Measurements from ENCODE around the gene CHST15. TPM values are rescaled to one million over a fixed set of nuclear protein-coding genes. Genes with fewer than 3 reads are reported as not detected.

Gene CHST15
- polyA plus RNA-seq, 1 donor from 2014 or later = 0.79 TPM

DNA sequence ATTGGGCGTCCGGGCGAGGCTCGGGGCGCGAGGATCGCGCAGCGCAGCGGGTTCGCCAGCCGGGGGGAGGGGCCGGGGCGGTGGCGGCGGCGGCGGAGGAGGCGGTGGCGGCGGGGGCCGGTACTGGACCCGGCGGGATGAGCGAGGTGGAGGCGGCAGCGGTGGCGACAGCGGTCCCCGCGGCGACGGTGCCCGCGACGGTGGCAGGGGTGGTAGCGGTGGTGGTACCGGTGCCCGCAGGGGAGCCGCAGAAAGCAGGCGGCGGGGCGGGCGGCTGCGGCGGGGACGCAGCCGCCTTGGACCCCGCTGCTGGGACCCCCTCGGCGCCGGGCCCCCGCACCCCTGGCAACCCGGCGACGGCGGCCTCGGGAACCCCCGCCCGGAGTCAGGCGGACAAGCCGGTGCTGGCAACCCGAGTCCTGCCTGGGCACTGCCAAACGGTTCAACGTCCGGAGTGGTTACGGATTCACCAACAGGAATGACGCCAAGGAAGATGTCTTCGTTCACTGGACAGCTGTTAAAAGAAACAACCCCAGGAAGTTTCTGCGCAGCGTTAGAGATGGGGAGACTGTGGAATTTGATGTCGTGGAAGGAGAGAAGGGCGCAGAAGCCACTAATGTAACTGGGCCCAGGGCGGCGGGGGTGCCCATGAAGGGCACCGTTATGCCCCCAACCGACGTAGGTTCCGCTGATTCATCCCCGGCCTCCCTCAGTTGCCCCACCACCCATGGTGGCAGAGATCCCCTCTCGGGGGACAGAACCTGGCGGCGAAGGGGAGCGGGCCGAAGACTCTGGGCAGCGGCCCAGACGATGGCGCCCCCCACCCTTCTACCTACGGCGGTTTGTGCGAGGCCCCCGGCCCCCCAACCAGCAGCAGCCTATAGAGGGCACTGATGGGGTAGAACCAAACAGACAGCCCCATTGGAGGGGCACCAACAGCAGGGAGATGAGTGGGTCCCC, 101.5 kb downstream of the CHST15 start:
- no peaks in the 10 kb centered on the region for H3K9me2 ChIP-seq (ENCODE audit: insufficient read depth, low read length)
- no peaks in the 10 kb centered on the region for H3F3A ChIP-seq (ENCODE audit: insufficient read depth, low read length, poor library complexity, severe bottlenecking)
- TF ChIP-seq EP300 (conservative IDR thresholded peaks at IDR 0.05; ENCODE audit: poor library complexity, severe bottlenecking) (no peak), SMC3 (conservative IDR thresholded peaks at IDR 0.05; ENCODE audit: poor library complexity) (no peak), POLR2AphosphoS5 (IDR thresholded peaks at IDR 0.05) (no peak), MXI1 (conservative IDR thresholded peaks at IDR 0.05; ENCODE audit: poor library complexity, severe bottlenecking) (no peak), RAD21 (conservative IDR thresholded peaks at IDR 0.05) (no peak), EZH2 (IDR thresholded peaks at IDR 0.05; ENCODE audit: borderline replicate concordance, insufficient read depth, low read length, poor library complexity, severe bottlenecking) (no peak)
- TF ChIP-seq, protein P1, sequence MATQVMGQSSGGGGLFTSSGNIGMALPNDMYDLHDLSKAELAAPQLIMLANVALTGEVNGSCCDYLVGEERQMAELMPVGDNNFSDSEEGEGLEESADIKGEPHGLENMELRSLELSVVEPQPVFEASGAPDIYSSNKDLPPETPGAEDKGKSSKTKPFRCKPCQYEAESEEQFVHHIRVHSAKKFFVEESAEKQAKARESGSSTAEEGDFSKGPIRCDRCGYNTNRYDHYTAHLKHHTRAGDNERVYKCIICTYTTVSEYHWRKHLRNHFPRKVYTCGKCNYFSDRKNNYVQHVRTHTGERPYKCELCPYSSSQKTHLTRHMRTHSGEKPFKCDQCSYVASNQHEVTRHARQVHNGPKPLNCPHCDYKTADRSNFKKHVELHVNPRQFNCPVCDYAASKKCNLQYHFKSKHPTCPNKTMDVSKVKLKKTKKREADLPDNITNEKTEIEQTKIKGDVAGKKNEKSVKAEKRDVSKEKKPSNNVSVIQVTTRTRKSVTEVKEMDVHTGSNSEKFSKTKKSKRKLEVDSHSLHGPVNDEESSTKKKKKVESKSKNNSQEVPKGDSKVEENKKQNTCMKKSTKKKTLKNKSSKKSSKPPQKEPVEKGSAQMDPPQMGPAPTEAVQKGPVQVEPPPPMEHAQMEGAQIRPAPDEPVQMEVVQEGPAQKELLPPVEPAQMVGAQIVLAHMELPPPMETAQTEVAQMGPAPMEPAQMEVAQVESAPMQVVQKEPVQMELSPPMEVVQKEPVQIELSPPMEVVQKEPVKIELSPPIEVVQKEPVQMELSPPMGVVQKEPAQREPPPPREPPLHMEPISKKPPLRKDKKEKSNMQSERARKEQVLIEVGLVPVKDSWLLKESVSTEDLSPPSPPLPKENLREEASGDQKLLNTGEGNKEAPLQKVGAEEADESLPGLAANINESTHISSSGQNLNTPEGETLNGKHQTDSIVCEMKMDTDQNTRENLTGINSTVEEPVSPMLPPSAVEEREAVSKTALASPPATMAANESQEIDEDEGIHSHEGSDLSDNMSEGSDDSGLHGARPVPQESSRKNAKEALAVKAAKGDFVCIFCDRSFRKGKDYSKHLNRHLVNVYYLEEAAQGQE (IDR thresholded peaks at IDR 0.05; ENCODE audit: borderline replicate concordance) = no peak
- TF ChIP-seq, protein P2, sequence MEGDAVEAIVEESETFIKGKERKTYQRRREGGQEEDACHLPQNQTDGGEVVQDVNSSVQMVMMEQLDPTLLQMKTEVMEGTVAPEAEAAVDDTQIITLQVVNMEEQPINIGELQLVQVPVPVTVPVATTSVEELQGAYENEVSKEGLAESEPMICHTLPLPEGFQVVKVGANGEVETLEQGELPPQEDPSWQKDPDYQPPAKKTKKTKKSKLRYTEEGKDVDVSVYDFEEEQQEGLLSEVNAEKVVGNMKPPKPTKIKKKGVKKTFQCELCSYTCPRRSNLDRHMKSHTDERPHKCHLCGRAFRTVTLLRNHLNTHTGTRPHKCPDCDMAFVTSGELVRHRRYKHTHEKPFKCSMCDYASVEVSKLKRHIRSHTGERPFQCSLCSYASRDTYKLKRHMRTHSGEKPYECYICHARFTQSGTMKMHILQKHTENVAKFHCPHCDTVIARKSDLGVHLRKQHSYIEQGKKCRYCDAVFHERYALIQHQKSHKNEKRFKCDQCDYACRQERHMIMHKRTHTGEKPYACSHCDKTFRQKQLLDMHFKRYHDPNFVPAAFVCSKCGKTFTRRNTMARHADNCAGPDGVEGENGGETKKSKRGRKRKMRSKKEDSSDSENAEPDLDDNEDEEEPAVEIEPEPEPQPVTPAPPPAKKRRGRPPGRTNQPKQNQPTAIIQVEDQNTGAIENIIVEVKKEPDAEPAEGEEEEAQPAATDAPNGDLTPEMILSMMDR (IDR thresholded peaks at IDR 0.05; ENCODE audit: poor library complexity, severe bottlenecking) = no peak
- no peak overlapping the region for H3K27ac ChIP-seq (ENCODE audit: low read length)
- H3K4me3 ChIP-seq (ENCODE audit: low read length) = no peak overlapping the region
- no peaks in the 10 kb centered on the region for H3K9me3 ChIP-seq (ENCODE audit: low read length)
- H4K20me1 ChIP-seq (ENCODE audit: insufficient read depth) = no peaks in the 10 kb centered on the region
- no peak overlapping the region for H3K4me2 ChIP-seq (ENCODE audit: low read length)
- no peak overlapping the region for H3K9ac ChIP-seq (ENCODE audit: low read length)
- peaks cover 11% of the 10 kb centered on the region for H3K27me3 ChIP-seq (ENCODE audit: insufficient read depth, low read depth, low read length)
- H3K36me3 ChIP-seq (ENCODE audit: insufficient read depth, low read length) = no peaks in the 10 kb centered on the region
- H3K79me2 ChIP-seq (replicated peaks; ENCODE audit: insufficient read depth, low read length) = no peaks in the 10 kb centered on the region
- no peak overlapping the region for H2AFZ ChIP-seq (ENCODE audit: low read depth, low read length)

DNA sequence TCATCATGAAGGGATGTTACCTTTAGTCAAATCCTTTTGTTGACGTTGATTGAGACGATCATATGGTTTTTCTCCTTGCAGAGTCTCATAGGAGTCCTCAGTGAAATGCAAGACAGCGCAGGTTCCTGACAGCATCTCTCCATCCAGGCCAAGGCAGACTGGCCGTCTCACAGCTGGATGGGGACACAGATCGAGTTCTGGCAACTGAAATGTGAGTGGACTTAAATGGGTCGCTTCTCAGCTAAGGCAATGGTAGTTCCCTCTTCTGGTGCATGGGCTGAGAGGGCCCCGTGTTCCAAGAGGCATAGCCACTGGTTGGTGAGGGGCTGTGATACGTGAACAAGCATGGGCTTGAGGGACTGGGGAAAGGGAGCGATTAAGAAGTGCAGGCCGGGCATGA, 102.5 kb downstream of the CHST15 start:
- Histone ChIP-seq H3K27me3 (ENCODE audit: insufficient read depth, low read depth, low read length) (peaks cover 11% of the 10 kb centered on the region), H3K36me3 (ENCODE audit: insufficient read depth, low read length) (no peaks in the 10 kb centered on the region), H3K9ac (ENCODE audit: low read length) (no peak overlapping the region), H3K9me2 (ENCODE audit: insufficient read depth, low read length) (no peaks in the 10 kb centered on the region), H3K27ac (ENCODE audit: low read length) (no peak overlapping the region), H3K9me3 (ENCODE audit: low read length) (no peaks in the 10 kb centered on the region), H4K20me1 (ENCODE audit: insufficient read depth) (no peaks in the 10 kb centered on the region), H3F3A (ENCODE audit: insufficient read depth, low read length, poor library complexity, severe bottlenecking) (no peaks in the 10 kb centered on the region), H3K79me2 (replicated peaks; ENCODE audit: insufficient read depth, low read length) (no peaks in the 10 kb centered on the region), H3K4me2 (ENCODE audit: low read length) (no peak overlapping the region), H2AFZ (ENCODE audit: low read depth, low read length) (no peak overlapping the region), H3K4me3 (ENCODE audit: low read length) (no peak overlapping the region)
- TF ChIP-seq, protein P2 (IDR thresholded peaks at IDR 0.05; ENCODE audit: poor library complexity, severe bottlenecking) = no peak
- TF ChIP-seq RAD21 (conservative IDR thresholded peaks at IDR 0.05) = no peak
